Right atrium auricular region (tissue), 2 donors: Measurements from ENCODE around the gene CTNND2. TPM values are rescaled to one million over a fixed set of nuclear protein-coding genes. Genes with fewer than 3 reads are reported as not detected.

Source experiments
- DNase-seq: peaks from one replicate; pipeline ENCODE4 v3.0.0-alpha.2; 2019; ENCODE audit warnings: low spot score
- H3K27ac ChIP-seq, 2 donors: fragments of 200-600 bp; sonication (generic); 1 replicate in 1 of 2; 2 replicates in 1 of 2; pipeline ENCODE4 v1.5.1; 2016 to 2019
- H3K27me3 ChIP-seq, 2 donors: fragments of 200-600 bp; sonication (generic); one replicate each; pipeline versions ENCODE4 v1.5.1 to v1.6.0; 2017 to 2019
- H3K36me3 ChIP-seq: fragments of 200-600 bp; sonication (generic); one replicate; pipeline ENCODE4 v1.5.1; 2016
- H3K4me1 ChIP-seq, 2 donors: fragments of 200-600 bp; sonication (generic); one replicate each; pipeline versions ENCODE4 v1.5.1 to v1.6.0; 2017 to 2019
- H3K4me3 ChIP-seq, 2 donors: fragments of 200-600 bp; sonication (generic); 1 replicate in 1 of 2; 2 replicates in 1 of 2; pipeline ENCODE4 v1.5.1; 2017 to 2019; ENCODE audit warnings: mild to moderate bottlenecking in 1 of 2, moderate library complexity in 1 of 2
- H3K9me3 ChIP-seq, 2 donors: fragments of 200-600 bp; sonication (generic); one replicate each; pipeline ENCODE4 v1.5.1; 2019
- total RNA-seq, 2 donors: library from RNA; depleted of rRNA; stranded (reverse); fragments of >200 nt; gene quantifications; one replicate each; pipeline ENCODE4 v1.1.0, GENCODE V29; 2016
- TF ChIP-seq, protein P1 (sequence below), 2 donors: fragments of 200-600 bp; sonication (generic); IDR thresholded peaks; one replicate each; pipeline ENCODE4 v1.5.1; 2019; ENCODE audit warnings: antibody characterized with exemption in 2 of 2

CTNND2 gene
- total RNA-seq, 2 donors from 2014 or later = 8.6 to 9.0 TPM

GRCh38 chr5:11300736-11301135 lies 603.5 kb downstream of the CTNND2 start:
- TF ChIP-seq, protein P1, sequence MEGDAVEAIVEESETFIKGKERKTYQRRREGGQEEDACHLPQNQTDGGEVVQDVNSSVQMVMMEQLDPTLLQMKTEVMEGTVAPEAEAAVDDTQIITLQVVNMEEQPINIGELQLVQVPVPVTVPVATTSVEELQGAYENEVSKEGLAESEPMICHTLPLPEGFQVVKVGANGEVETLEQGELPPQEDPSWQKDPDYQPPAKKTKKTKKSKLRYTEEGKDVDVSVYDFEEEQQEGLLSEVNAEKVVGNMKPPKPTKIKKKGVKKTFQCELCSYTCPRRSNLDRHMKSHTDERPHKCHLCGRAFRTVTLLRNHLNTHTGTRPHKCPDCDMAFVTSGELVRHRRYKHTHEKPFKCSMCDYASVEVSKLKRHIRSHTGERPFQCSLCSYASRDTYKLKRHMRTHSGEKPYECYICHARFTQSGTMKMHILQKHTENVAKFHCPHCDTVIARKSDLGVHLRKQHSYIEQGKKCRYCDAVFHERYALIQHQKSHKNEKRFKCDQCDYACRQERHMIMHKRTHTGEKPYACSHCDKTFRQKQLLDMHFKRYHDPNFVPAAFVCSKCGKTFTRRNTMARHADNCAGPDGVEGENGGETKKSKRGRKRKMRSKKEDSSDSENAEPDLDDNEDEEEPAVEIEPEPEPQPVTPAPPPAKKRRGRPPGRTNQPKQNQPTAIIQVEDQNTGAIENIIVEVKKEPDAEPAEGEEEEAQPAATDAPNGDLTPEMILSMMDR (IDR thresholded peaks at IDR 0.05) = no peak
- no peak overlapping the region for H3K27ac ChIP-seq
- H3K27me3 ChIP-seq = no peaks in the 10 kb centered on the region
- H3K9me3 ChIP-seq = no peaks in the 10 kb centered on the region
- no peaks in the 10 kb centered on the region for H3K4me1 ChIP-seq
- DNase-seq = no peak
- no peak overlapping the region for H3K4me3 ChIP-seq
- no peaks in the 10 kb centered on the region for H3K36me3 ChIP-seq

GRCh38 chr5:11298877-11299276 lies 605.4 kb downstream of the CTNND2 start:
- TF ChIP-seq, protein P1 (IDR thresholded peaks at IDR 0.05) = no peak
- DNase-seq = no peak
- no peaks in the 10 kb centered on the region for H3K9me3 ChIP-seq
- H3K27me3 ChIP-seq = no peaks in the 10 kb centered on the region
- H3K4me3 ChIP-seq = no peak overlapping the region
- no peak overlapping the region for H3K27ac ChIP-seq
- H3K4me1 ChIP-seq = no peaks in the 10 kb centered on the region
- no peaks in the 10 kb centered on the region for H3K36me3 ChIP-seq

DNA sequence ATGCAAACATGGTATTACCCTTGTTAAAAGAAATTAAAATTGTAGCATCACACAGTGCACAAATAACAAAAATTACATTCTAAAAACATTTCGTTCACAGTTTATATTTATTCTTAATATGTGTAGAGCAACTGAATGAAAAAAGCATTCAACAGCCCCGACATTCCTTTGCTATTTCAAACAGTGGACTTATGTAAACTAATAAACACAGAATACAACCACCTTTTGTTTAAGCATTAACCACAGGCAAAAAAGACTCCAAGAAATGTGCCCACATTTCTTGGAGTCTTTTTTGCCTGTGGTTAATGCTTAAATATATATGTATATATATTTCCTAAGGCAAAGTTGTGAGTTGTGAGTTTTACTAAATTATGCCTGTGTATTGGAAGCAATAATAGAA lies 610.7 kb downstream of the CTNND2 start:
- no peak overlapping the region for H3K27ac ChIP-seq
- no peaks in the 10 kb centered on the region for H3K27me3 ChIP-seq
- no peak for DNase-seq
- no peak overlapping the region for H3K4me3 ChIP-seq
- no peaks in the 10 kb centered on the region for H3K36me3 ChIP-seq
- H3K4me1 ChIP-seq = peaks cover 0 to 6% of the 10 kb centered on the region in 2 donors
- H3K9me3 ChIP-seq = no peaks in the 10 kb centered on the region
- TF ChIP-seq, protein P1 (IDR thresholded peaks at IDR 0.05) = no peak

DNA sequence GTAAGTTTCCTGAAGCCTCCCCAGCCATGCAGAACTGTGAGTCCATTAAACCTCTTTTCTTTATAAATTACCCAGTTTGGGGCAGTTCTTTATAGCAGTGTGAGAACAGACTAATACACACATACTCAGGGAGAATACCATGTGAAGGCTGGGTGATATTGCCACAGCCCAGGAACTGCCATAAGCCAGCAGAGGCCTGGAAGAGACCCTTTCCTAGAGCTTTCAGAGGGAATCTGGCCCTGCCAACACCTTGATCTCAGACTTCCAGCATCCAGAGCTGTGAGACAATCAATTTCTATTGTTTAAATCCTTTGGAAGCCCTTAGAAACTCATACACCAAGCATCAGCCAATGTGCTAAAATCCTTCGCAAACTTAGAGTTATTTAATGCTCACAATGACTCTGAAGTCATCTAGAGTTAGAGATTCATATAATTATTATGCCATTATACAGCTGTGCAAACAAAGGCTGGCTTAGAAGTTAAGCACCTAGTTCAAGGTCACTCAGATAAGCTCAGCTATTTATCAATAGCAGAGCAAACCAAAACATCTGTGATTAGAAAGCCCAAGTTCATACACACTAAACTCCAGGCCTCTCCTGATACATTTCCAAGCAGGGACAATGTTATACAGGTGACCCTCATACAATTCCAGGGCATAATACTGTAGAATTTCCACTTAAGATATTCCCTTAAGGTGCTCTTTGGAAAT lies 611.4 kb downstream of the CTNND2 start:
- TF ChIP-seq, protein P1 (IDR thresholded peaks at IDR 0.05) = no peak
- no peak for DNase-seq
- Histone ChIP-seq H3K4me3 (no peak overlapping the region), H3K36me3 (no peaks in the 10 kb centered on the region), H3K4me1 (peaks cover 0 to 6% of the 10 kb centered on the region in 2 donors), H3K27ac (no peak overlapping the region), H3K27me3 (no peaks in the 10 kb centered on the region), H3K9me3 (no peaks in the 10 kb centered on the region)

- Histone ChIP-seq H3K4me3 (no peak overlapping the region), H3K27me3 (no peaks in the 10 kb centered on the region), H3K9me3 (no peaks in the 10 kb centered on the region), H3K4me1 (peaks cover 0 to 6% of the 10 kb centered on the region in 2 donors), H3K36me3 (no peaks in the 10 kb centered on the region), H3K27ac (no peak overlapping the region)
- TF ChIP-seq, protein P1 (IDR thresholded peaks at IDR 0.05) = no peak
- no peak for DNase-seq
Observed at GRCh38 chr5:11289733-11290132, 614.5 kb downstream of the CTNND2 start.

DNA sequence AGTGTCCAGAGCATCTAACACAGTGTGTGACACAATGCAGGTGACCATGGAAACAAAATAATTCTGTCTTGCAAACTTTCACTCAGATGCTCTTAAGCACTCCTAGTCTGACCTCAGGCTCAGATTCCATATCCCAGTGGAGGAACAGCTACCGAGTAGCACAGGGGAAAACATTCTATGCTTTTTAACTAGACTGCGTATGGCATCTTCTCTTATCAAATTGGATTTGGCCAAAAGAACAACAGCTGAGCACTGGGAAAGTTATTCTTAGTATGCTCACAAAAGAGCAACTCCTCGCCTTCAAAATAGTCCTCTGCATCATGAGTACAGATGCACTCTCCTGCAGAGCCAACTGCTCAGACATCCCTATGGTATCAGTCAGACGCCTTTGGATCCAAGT lies 615.0 kb downstream of the CTNND2 start:
- no peaks in the 10 kb centered on the region for H3K27me3 ChIP-seq
- H3K36me3 ChIP-seq = no peaks in the 10 kb centered on the region
- no peak overlapping the region for H3K4me3 ChIP-seq
- peaks cover 0 to 6% of the 10 kb centered on the region in 2 donors for H3K4me1 ChIP-seq
- no peak for DNase-seq
- TF ChIP-seq, protein P1 (IDR thresholded peaks at IDR 0.05) = no peak
- no peak overlapping the region for H3K27ac ChIP-seq
- H3K9me3 ChIP-seq = no peaks in the 10 kb centered on the region
